ENCODE results near the gene PCDHGA1.

DNA sequence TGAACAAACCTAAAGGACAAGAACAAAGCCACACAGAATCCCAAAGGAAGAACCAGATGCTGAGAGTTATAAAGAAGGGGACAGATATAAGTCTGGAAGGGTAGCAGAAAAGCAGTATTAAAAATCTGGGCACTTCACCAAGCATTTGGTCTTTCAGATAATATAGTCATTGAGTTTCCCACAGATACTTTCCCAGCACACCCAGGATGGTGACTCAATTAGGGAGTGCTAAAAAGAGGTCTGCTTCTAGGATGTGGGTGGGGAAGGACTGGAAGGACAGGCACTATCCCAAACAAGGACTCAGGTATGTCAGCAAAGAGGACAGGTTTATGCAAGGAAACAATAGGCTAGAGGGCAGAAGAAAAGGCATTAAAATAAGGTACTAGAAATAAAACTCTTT is 229.1 kb downstream of the PCDHGA1 start:
- no peak for TF ChIP-seq POLR2A (IDR thresholded peaks at IDR 0.05)
- TF ChIP-seq, protein P1, sequence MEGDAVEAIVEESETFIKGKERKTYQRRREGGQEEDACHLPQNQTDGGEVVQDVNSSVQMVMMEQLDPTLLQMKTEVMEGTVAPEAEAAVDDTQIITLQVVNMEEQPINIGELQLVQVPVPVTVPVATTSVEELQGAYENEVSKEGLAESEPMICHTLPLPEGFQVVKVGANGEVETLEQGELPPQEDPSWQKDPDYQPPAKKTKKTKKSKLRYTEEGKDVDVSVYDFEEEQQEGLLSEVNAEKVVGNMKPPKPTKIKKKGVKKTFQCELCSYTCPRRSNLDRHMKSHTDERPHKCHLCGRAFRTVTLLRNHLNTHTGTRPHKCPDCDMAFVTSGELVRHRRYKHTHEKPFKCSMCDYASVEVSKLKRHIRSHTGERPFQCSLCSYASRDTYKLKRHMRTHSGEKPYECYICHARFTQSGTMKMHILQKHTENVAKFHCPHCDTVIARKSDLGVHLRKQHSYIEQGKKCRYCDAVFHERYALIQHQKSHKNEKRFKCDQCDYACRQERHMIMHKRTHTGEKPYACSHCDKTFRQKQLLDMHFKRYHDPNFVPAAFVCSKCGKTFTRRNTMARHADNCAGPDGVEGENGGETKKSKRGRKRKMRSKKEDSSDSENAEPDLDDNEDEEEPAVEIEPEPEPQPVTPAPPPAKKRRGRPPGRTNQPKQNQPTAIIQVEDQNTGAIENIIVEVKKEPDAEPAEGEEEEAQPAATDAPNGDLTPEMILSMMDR (IDR thresholded peaks at IDR 0.05 in 8 of 11, conservative IDR thresholded peaks at IDR 0.05 in 3 of 11): no peak

Data from spleen (tissue), 7 donors.